Mucosa of stomach (tissue), 1 donor: ENCODE results near the gene CD2.

ENCODE experiments used
- H3K27me3 ChIP-seq: one replicate; pipeline ENCODE4 v1.7.0; 2013; ENCODE audit warnings: mild to moderate bottlenecking, low read length; ENCODE audit not compliant: control insufficient read depth, insufficient read depth
- H3K36me3 ChIP-seq: one replicate; pipeline ENCODE4 v1.7.0; 2013; ENCODE audit warnings: low read length; ENCODE audit not compliant: control insufficient read depth, insufficient read depth
- H3K4me1 ChIP-seq: one replicate; pipeline ENCODE4 v1.7.0; 2013; ENCODE audit warnings: mild to moderate bottlenecking, low read length; ENCODE audit not compliant: control insufficient read depth, insufficient read depth
- H3K4me3 ChIP-seq: one replicate; pipeline ENCODE4 v1.7.0; 2013; ENCODE audit warnings: low read length
- H3K9ac ChIP-seq: one replicate; pipeline ENCODE4 v1.7.0; 2013; ENCODE audit warnings: mild to moderate bottlenecking, low read length, moderate library complexity
- H3K9me3 ChIP-seq: one replicate; pipeline ENCODE4 v1.7.0; 2013; ENCODE audit warnings: mild to moderate bottlenecking, low read length, moderate library complexity; ENCODE audit not compliant: control insufficient read depth
- donor health status: Pancreatic carcinoma.

CD2 gene

DNA sequence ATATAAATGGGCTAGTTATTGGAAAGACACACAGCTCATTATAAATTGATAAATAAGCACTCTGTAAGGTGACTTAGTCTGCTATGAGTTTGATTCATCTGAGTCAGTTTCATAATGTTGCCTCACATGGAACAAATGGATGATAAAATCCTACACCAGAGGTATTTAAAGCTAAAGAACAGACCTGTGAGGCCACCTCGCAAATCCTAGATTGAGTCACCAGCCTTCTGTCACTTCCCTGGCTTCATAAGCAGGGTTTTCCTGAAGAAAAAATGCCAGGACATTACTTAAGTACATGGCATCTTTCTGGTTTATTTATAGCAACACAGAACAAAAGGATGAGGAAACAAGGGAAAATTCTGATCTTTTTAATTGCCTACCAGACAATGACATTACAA, 18.4 kb downstream of the CD2 start:
- no peak overlapping the region for H3K4me3 ChIP-seq
- H3K27me3 ChIP-seq = no peaks in the 10 kb centered on the region
- no peaks in the 10 kb centered on the region for H3K36me3 ChIP-seq
- H3K9ac ChIP-seq = no peak overlapping the region
- peaks cover 3% of the 10 kb centered on the region for H3K4me1 ChIP-seq
- no peaks in the 10 kb centered on the region for H3K9me3 ChIP-seq

GRCh38 chr1:116775116-116775752, 21.0 kb downstream of the CD2 start:
- no peaks in the 10 kb centered on the region for H3K27me3 ChIP-seq
- H3K9ac ChIP-seq = no peak overlapping the region
- no peaks in the 10 kb centered on the region for H3K9me3 ChIP-seq
- no peaks in the 10 kb centered on the region for H3K36me3 ChIP-seq
- peaks cover 8% of the 10 kb centered on the region for H3K4me1 ChIP-seq
- H3K4me3 ChIP-seq = no peak overlapping the region

DNA sequence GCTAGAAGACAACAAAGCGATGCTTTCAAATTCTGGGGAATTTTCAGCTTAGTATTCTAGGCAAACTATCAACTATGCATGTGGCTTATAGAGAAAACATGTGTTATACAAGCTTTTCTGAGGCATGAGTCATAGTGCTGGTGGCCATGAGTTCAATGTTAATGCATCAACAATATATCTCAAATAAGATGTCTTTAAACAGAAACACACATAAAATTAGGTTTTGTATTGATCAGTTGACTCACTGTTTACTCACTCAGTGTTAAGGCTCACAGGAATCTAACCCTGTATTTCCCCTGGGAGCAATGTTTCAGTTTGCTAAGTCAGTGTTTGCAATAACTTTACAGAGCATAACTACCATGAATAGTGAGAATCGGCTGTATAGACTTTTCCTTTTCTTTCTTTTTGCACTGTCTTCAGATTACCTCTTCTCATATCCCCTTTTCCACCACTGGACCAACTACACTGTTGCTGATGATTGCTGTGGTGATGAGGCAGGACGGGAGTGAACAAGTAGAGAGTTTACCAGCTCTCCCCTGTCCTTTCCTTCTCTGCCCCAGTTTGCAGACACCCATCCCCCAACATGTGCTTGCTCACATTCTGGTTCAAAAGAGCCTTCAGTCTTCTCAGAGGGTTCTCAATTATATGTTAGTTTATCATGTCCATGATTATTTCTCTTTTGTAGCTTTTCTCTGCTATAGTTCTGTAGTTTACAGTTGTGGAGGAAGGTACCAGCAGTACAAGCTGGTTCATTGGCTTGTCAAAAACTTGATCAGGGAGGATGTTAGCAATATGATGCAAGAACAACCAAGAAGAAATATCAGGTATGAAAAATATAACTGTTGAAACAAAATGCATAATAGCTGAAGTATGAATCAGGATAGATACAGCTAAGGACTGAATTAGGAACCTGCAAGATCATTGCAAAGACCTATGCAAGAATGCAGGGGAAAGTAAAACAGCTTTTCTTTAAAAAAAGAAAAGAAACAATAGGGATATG, 23.9 kb downstream of the CD2 start:
- no peak overlapping the region for H3K4me3 ChIP-seq
- H3K9ac ChIP-seq = no peak overlapping the region
- peaks cover 8% of the 10 kb centered on the region for H3K4me1 ChIP-seq
- H3K27me3 ChIP-seq = no peaks in the 10 kb centered on the region
- H3K9me3 ChIP-seq = no peaks in the 10 kb centered on the region
- H3K36me3 ChIP-seq = no peaks in the 10 kb centered on the region

DNA sequence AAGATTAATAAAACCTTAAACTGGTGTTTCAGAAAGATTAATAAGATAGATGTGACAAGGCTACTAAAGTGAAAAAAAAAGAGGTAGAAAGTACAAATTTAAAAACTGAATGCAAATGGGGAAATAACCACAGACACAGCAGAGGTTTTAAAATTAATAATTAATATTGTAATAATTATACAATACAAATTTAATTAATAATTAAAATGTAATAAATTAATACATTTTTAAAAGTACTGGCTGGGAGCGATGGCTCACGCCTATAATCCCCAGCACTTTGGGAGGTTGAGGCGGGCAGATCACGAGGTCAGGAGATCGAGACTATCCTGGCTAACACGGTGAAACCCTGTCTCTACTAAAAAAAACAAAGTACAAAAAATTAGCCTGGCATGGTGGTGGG, 26.8 kb downstream of the CD2 start:
- Histone ChIP-seq H3K4me3 (no peak overlapping the region), H3K9ac (no peak overlapping the region), H3K9me3 (no peaks in the 10 kb centered on the region), H3K4me1 (peaks cover 8% of the 10 kb centered on the region), H3K27me3 (peaks cover 3% of the 10 kb centered on the region), H3K36me3 (no peaks in the 10 kb centered on the region)

GRCh38 chr1:116785006-116785405, 30.8 kb downstream of the CD2 start:
- Histone ChIP-seq H3K27me3 (peaks cover 3% of the 10 kb centered on the region), H3K9me3 (no peaks in the 10 kb centered on the region), H3K9ac (no peak overlapping the region), H3K4me1 (no peaks in the 10 kb centered on the region), H3K36me3 (no peaks in the 10 kb centered on the region), H3K4me3 (no peak overlapping the region)

- no peaks in the 10 kb centered on the region for H3K4me1 ChIP-seq
- H3K4me3 ChIP-seq = no peak overlapping the region
- H3K27me3 ChIP-seq = peaks cover 3% of the 10 kb centered on the region
- no peaks in the 10 kb centered on the region for H3K9me3 ChIP-seq
- H3K9ac ChIP-seq = no peak overlapping the region
- no peaks in the 10 kb centered on the region for H3K36me3 ChIP-seq
Observed at GRCh38 chr1:116786049-116786448, 31.8 kb downstream of the CD2 start.

- Histone ChIP-seq H3K9me3 (no peaks in the 10 kb centered on the region), H3K9ac (no peak overlapping the region), H3K4me3 (no peak overlapping the region)
Observed at GRCh38 chr1:116791727-116792126, 37.5 kb downstream of the CD2 start.

DNA sequence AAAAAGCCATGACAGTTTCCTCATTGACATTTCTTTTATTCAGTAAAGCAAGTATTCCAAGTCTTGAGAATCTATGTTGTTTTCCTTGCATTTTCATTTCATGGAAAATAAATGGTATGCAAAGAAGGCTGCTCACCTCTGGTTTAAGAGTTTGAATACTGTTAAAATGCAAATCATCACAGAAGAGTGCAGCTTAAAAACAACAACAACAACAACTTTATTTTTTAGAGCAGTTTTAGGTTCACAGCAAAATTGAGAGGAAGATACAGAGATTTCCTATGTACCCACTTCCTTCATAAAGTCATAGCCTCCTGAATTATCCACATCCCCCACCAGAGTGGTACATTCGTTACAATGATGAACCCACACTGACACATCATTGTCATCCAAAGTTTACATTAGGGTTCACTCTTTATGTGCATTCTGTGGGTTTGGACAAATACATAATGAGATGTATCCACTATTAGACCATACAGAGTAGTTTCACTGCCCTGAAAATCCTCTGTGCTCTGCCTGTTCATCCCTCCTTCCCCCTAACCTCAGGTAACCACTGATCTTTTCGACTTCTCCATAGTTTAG, 39.2 kb downstream of the CD2 start:
- no peaks in the 10 kb centered on the region for H3K9me3 ChIP-seq
- no peak overlapping the region for H3K9ac ChIP-seq
- no peaks in the 10 kb centered on the region for H3K27me3 ChIP-seq
- H3K4me3 ChIP-seq = no peak overlapping the region
- H3K36me3 ChIP-seq = no peaks in the 10 kb centered on the region
- H3K4me1 ChIP-seq = no peaks in the 10 kb centered on the region

More at GRCh38 chr1:116791727-116792126, 37.5 kb downstream of the CD2 start:
- H3K4me1 ChIP-seq = no peaks in the 10 kb centered on the region
- no peaks in the 10 kb centered on the region for H3K36me3 ChIP-seq
- H3K27me3 ChIP-seq = no peaks in the 10 kb centered on the region

- H3K4me3 ChIP-seq = no peak overlapping the region
- H3K9me3 ChIP-seq = no peaks in the 10 kb centered on the region
- H3K27me3 ChIP-seq = no peaks in the 10 kb centered on the region
- H3K9ac ChIP-seq = no peak overlapping the region
- H3K4me1 ChIP-seq = no peaks in the 10 kb centered on the region
- no peaks in the 10 kb centered on the region for H3K36me3 ChIP-seq
Observed at GRCh38 chr1:116794371-116794770, 40.1 kb downstream of the CD2 start.

DNA sequence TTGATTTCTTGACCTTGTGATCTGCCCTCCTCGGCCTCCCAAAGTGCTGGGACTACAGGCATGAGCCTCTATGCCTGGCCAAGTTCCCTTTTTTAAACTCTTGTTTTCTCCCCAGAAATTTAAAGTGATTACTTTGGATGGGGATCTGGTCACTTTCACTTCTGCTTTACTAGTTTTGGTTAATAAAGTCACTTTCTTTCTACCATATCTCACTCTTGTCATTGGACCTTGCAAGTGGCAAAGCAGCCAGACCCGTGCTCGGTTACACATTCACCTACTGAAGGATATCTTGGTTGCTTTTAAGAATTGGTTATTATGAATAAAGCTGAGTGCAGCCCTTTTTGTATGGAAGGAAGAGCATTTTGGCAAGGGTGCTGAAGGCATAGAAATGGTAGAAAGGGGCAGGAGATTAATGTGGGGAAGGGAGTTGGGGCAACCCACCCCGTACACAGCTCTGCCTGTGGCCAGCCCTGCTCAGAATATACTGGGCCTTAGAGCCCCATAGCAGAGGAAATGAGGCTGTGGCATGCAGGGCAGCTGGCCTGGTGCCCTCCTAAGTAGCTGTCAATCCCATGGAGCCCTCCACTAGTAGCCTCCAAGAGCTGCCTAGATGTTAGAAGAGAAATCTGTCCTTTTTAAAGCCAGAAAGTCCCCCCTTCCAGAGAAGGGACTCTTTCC, 40.7 kb downstream of the CD2 start:
- H3K36me3 ChIP-seq = no peaks in the 10 kb centered on the region
- no peaks in the 10 kb centered on the region for H3K4me1 ChIP-seq
- no peaks in the 10 kb centered on the region for H3K9me3 ChIP-seq
- H3K4me3 ChIP-seq = no peak overlapping the region
- no peaks in the 10 kb centered on the region for H3K27me3 ChIP-seq
- no peak overlapping the region for H3K9ac ChIP-seq

DNA sequence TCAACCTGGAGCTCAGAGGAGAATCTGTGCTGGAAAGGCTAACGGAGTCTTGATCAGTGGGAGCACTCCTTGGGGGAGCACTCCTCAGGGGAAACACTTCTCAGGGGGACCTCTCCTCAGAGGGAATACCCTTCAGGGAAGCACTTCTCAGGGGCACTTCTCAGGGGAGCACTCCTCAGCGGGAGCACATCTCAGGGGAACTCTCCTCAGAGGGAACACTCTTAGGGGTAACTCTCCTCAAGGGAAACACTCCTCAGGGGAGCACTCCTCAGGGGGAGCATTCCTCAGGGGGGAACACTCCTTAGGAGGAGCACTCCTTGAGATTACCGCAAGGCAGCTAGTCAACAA, 41.2 kb downstream of the CD2 start:
- Histone ChIP-seq H3K9ac (no peak overlapping the region), H3K4me1 (no peaks in the 10 kb centered on the region), H3K27me3 (no peaks in the 10 kb centered on the region), H3K4me3 (no peak overlapping the region), H3K9me3 (no peaks in the 10 kb centered on the region), H3K36me3 (no peaks in the 10 kb centered on the region)

GRCh38 chr1:116804736-116805135, 50.5 kb downstream of the CD2 start:
- H3K27me3 ChIP-seq = no peaks in the 10 kb centered on the region
- H3K4me3 ChIP-seq = no peak overlapping the region
- H3K9me3 ChIP-seq = no peaks in the 10 kb centered on the region
- H3K36me3 ChIP-seq = no peaks in the 10 kb centered on the region
- H3K9ac ChIP-seq = no peak overlapping the region
- H3K4me1 ChIP-seq = no peaks in the 10 kb centered on the region
